T-helper 2 cell treated with Interferon-gamma antibody and Interleukin-4, amounts not matched to agents 5 μg/mL and 100 μg/mL, for 36 hours (primary cell): ENCODE measurements around the gene ASXL1.

ENCODE experiments used
- DNase-seq: peaks from one replicate; pipeline ENCODE4 v3.0.0; 2021; ENCODE audit warnings: low spot score
- H3K27ac Mint-ChIP-seq: one replicate; pipeline ENCODE4 v1.8.0; 2021; ENCODE audit warnings: mild to moderate bottlenecking, mixed read lengths
- H3K27me3 Mint-ChIP-seq: one replicate; pipeline ENCODE4 v1.8.0; 2021; ENCODE audit warnings: low read depth, mixed read lengths
- H3K36me3 Mint-ChIP-seq: one replicate; pipeline ENCODE4 v1.8.0; 2021; ENCODE audit warnings: low read depth, mixed read lengths
- H3K4me1 Mint-ChIP-seq: one replicate; pipeline ENCODE4 v1.8.0; 2021; ENCODE audit warnings: low read depth, mixed read lengths
- H3K4me3 Mint-ChIP-seq: one replicate; pipeline ENCODE4 v1.8.0; 2022; ENCODE audit warnings: mild to moderate bottlenecking, moderate library complexity, mixed read lengths
- H3K9me3 Mint-ChIP-seq: one replicate; pipeline ENCODE4 v1.8.0; 2021; ENCODE audit warnings: mixed read lengths

Gene ASXL1

GRCh38 chr20:32418376-32418775 is 60.2 kb downstream of the ASXL1 start:
- Mint-ChIP-seq H3K4me1 (peaks cover 23% of the 10 kb centered on the region), H3K27me3 (no peaks in the 10 kb centered on the region), H3K4me3 (no peak overlapping the region), H3K36me3 (peaks cover 24% of the 10 kb centered on the region), H3K27ac (no peak overlapping the region), H3K9me3 (no peaks in the 10 kb centered on the region)
- DNase-seq = no peak

GRCh38 chr20:32421290-32421689 is 63.2 kb downstream of the ASXL1 start:
- H3K4me3 Mint-ChIP-seq = no peak overlapping the region
- no peaks in the 10 kb centered on the region for H3K9me3 Mint-ChIP-seq
- DNase-seq = no peak
- peaks cover 4% of the 10 kb centered on the region for H3K4me1 Mint-ChIP-seq
- H3K27me3 Mint-ChIP-seq = no peaks in the 10 kb centered on the region
- no peak overlapping the region for H3K27ac Mint-ChIP-seq
- H3K36me3 Mint-ChIP-seq = peaks cover 22% of the 10 kb centered on the region

GRCh38 chr20:32427996-32428395 is 69.9 kb downstream of the ASXL1 start:
- Mint-ChIP-seq H3K4me1 (no peaks in the 10 kb centered on the region), H3K27ac (no peak overlapping the region), H3K36me3 (peaks cover 50% of the 10 kb centered on the region), H3K4me3 (no peak overlapping the region), H3K9me3 (no peaks in the 10 kb centered on the region), H3K27me3 (no peaks in the 10 kb centered on the region)
- no peak for DNase-seq

- H3K27ac Mint-ChIP-seq = no peak overlapping the region
- no peak overlapping the region for H3K4me3 Mint-ChIP-seq
- H3K27me3 Mint-ChIP-seq = no peaks in the 10 kb centered on the region
- no peak for DNase-seq
- no peaks in the 10 kb centered on the region for H3K9me3 Mint-ChIP-seq
- H3K4me1 Mint-ChIP-seq = no peaks in the 10 kb centered on the region
- peaks cover 60% of the 10 kb centered on the region for H3K36me3 Mint-ChIP-seq
Measured at GRCh38 chr20:32429343-32429742, 71.2 kb downstream of the ASXL1 start.

- Mint-ChIP-seq H3K36me3 (peaks cover 61% of the 10 kb centered on the region), H3K4me3 (no peak overlapping the region), H3K9me3 (no peaks in the 10 kb centered on the region), H3K27me3 (no peaks in the 10 kb centered on the region), H3K4me1 (no peaks in the 10 kb centered on the region), H3K27ac (no peak overlapping the region)
- no peak for DNase-seq
Measured at GRCh38 chr20:32429745-32430360, 71.7 kb downstream of the ASXL1 start.

- Mint-ChIP-seq H3K27me3 (no peaks in the 10 kb centered on the region), H3K27ac (no peak overlapping the region), H3K4me3 (no peak overlapping the region), H3K9me3 (no peaks in the 10 kb centered on the region), H3K36me3 (peaks cover 59% of the 10 kb centered on the region), H3K4me1 (no peaks in the 10 kb centered on the region)
- DNase-seq = no peak
Measured at GRCh38 chr20:32431457-32431856, 73.3 kb downstream of the ASXL1 start.

GRCh38 chr20:32432277-32432676 is 74.1 kb downstream of the ASXL1 start:
- no peaks in the 10 kb centered on the region for H3K9me3 Mint-ChIP-seq
- H3K27me3 Mint-ChIP-seq = no peaks in the 10 kb centered on the region
- H3K27ac Mint-ChIP-seq = no peak overlapping the region
- H3K4me3 Mint-ChIP-seq = no peak overlapping the region
- peaks cover 63% of the 10 kb centered on the region for H3K36me3 Mint-ChIP-seq
- DNase-seq = no peak
- no peaks in the 10 kb centered on the region for H3K4me1 Mint-ChIP-seq

GRCh38 chr20:32433311-32434021 is 75.3 kb downstream of the ASXL1 start:
- peaks cover 60% of the 10 kb centered on the region for H3K36me3 Mint-ChIP-seq
- DNase-seq = no peak
- H3K4me3 Mint-ChIP-seq = no peak overlapping the region
- no peaks in the 10 kb centered on the region for H3K9me3 Mint-ChIP-seq
- no peaks in the 10 kb centered on the region for H3K27me3 Mint-ChIP-seq
- H3K4me1 Mint-ChIP-seq = no peaks in the 10 kb centered on the region
- no peak overlapping the region for H3K27ac Mint-ChIP-seq

GRCh38 chr20:32434434-32434833 is 76.3 kb downstream of the ASXL1 start:
- DNase-seq = no peak
- Mint-ChIP-seq H3K4me1 (peaks cover 2% of the 10 kb centered on the region), H3K27ac (no peak overlapping the region), H3K9me3 (no peaks in the 10 kb centered on the region), H3K27me3 (no peaks in the 10 kb centered on the region), H3K36me3 (peaks cover 57% of the 10 kb centered on the region), H3K4me3 (no peak overlapping the region)

- peaks cover 2% of the 10 kb centered on the region for H3K4me1 Mint-ChIP-seq
- no peaks in the 10 kb centered on the region for H3K9me3 Mint-ChIP-seq
- DNase-seq = no peak
- no peak overlapping the region for H3K4me3 Mint-ChIP-seq
- H3K36me3 Mint-ChIP-seq = peaks cover 51% of the 10 kb centered on the region
- no peak overlapping the region for H3K27ac Mint-ChIP-seq
- no peaks in the 10 kb centered on the region for H3K27me3 Mint-ChIP-seq
Measured at GRCh38 chr20:32435449-32436107, 77.4 kb downstream of the ASXL1 start.

- Mint-ChIP-seq H3K4me3 (no peak overlapping the region), H3K27ac (no peak overlapping the region), H3K4me1 (peaks cover 2% of the 10 kb centered on the region), H3K27me3 (no peaks in the 10 kb centered on the region), H3K36me3 (peaks cover 52% of the 10 kb centered on the region), H3K9me3 (no peaks in the 10 kb centered on the region)
- no peak for DNase-seq
Measured at GRCh38 chr20:32436142-32436861, 78.2 kb downstream of the ASXL1 start.

GRCh38 chr20:32436968-32437367 is 78.8 kb downstream of the ASXL1 start:
- Mint-ChIP-seq H3K36me3 (peaks cover 49% of the 10 kb centered on the region), H3K4me3 (no peak overlapping the region), H3K27ac (no peak overlapping the region), H3K4me1 (peaks cover 2% of the 10 kb centered on the region), H3K27me3 (no peaks in the 10 kb centered on the region), H3K9me3 (no peaks in the 10 kb centered on the region)
- no peak for DNase-seq

- Mint-ChIP-seq H3K4me3 (no peak overlapping the region), H3K36me3 (peaks cover 47% of the 10 kb centered on the region), H3K9me3 (no peaks in the 10 kb centered on the region), H3K4me1 (peaks cover 2% of the 10 kb centered on the region), H3K27me3 (no peaks in the 10 kb centered on the region), H3K27ac (no peak overlapping the region)
- no peak for DNase-seq
Measured at GRCh38 chr20:32437391-32438074, 79.4 kb downstream of the ASXL1 start.
